ENCODE measurements around the gene STRN3.
"Not testable (repeated sequence)": the region's sequence is repeated elsewhere in the genome, so short reads cannot be mapped to it uniquely, and the experiment has no call there.

The STRN3 gene

DNA sequence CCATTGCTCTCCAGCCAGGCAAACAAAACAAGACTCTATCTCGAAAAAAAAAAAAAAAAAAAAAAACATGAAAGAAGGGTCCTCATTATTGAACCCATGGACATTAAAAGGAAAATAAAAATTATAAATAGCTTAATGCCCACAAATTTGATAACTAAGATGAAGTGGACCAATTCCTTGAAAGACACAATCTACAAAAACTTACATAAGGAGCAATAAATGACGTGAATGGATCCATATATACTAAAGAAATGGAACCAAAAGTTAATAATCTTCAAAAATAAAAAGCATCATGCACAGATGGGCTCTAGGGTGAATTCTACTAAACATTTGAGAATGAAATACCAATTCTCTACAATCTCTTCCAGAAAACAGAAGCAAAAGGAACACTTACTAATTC is 48.4 kb downstream of the STRN3 start:
- TF ChIP-seq, protein P1, sequence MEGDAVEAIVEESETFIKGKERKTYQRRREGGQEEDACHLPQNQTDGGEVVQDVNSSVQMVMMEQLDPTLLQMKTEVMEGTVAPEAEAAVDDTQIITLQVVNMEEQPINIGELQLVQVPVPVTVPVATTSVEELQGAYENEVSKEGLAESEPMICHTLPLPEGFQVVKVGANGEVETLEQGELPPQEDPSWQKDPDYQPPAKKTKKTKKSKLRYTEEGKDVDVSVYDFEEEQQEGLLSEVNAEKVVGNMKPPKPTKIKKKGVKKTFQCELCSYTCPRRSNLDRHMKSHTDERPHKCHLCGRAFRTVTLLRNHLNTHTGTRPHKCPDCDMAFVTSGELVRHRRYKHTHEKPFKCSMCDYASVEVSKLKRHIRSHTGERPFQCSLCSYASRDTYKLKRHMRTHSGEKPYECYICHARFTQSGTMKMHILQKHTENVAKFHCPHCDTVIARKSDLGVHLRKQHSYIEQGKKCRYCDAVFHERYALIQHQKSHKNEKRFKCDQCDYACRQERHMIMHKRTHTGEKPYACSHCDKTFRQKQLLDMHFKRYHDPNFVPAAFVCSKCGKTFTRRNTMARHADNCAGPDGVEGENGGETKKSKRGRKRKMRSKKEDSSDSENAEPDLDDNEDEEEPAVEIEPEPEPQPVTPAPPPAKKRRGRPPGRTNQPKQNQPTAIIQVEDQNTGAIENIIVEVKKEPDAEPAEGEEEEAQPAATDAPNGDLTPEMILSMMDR (IDR thresholded peaks at IDR 0.05; ENCODE audit: low read depth, low read length), result no peak
- no peak for DNase-seq (ENCODE audit: extremely low read depth, low read depth)

DNA sequence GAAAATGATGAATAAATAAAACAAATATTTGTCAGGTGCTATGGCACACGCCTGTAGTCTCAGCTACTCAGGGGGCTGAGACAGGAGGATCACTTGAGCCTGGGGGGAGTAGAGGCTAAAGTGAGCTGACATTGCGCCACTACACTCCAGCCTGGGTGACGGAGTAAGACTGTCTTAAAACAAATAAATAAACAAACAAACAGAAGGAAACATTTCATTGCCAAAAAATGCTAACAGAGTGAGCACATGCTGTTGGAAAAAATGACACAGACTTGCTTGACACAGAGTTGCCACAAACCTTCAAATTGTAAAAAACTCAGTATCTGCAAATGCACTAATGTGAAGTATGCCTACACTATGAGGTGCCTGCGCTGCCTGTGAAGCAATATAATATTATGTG is 51.6 kb downstream of the STRN3 start:
- DNase-seq (ENCODE audit: extremely low read depth, low read depth), result no peak
- TF ChIP-seq, protein P1 (IDR thresholded peaks at IDR 0.05; ENCODE audit: low read depth, low read length), result no peak

DNA sequence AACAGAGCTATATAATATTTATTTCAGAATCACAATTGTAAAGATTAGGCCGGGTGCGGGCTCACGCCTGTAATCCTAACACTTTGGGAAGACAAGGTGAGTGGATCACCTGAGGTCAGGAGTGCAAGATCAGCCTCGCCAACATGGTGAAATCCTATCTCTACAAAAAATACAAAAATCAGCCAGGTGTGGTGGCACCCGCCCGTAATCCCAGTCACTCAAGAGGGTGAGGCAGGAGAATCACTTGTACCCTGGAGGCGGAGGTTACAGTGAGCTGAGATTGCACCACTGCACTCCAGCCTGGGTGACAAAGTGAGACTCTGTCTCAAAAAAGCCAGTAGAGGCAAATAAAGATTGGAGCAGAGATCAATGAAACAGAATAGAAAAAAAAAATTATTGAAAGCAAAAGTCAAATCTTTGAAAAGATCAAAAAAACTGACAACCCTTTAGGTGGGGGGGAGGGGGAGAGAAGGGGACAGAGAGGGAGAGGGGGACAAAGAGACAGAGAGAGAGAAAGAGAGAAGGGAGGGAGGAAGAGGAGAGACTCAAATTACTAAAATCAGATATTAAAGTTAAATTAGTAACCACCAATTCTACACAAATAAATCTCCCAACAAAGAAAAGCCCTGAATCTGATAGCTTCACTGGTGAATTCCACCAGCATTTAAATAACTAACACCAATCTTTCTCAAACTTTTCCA is 53.1 kb downstream of the STRN3 start:
- DNase-seq (ENCODE audit: extremely low read depth, low read depth), result no peak
- TF ChIP-seq, protein P1 (IDR thresholded peaks at IDR 0.05; ENCODE audit: low read depth, low read length), result no peak

DNA sequence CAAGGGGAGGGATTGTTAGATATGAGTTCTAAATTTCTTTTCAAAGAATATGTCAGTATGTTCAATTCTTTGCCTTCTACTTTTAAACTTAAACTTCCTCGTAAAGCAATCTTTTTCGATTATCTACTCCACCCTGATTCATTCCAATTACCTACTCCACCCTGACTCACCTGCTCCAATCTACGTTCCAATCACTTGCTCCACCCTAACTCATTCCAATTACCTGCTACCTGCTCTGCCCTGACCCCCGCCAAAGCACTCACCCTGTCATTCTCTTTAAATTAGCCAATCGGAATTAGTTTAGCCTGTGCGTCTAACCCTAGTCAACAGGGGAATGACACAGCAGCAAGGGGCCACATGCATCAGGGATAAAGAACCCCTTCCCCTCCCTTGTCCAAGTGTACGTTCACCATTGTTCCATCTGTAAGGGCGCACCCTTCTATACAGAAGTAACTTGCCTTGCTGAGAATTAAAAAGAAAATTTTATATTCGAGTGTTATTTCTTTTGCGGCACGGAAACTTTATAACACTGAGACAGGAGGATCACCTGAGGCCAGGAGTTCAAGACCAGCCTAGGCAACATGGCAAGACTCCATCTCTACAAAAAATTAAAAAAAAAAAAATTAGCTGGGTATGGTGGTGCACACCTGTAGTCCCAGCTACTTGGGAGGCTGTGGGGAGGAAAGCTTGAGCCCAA is 54.0 kb downstream of the STRN3 start:
- DNase-seq (ENCODE audit: extremely low read depth, low read depth), result not testable (repeated sequence)

DNA sequence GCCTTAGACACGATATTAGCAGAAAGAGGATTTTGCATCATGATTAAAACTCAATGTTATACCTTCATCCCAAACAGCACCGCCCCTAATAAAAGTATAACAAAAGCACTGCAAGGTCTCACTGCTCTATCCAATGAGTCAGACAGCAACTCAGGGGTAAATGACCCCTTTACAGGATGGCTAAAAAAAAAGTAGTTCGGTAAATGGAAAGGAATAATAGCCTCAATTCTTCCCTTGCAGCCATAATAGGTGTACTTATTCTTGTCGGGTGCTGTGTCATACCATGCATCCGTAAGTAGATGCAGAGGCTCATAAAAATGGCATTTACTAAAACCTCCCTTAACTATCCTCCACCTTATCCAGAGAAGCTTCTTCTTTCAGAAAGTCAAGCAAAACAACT is 54.6 kb downstream of the STRN3 start:
- DNase-seq (ENCODE audit: extremely low read depth, low read depth), result no peak
- TF ChIP-seq, protein P1 (IDR thresholded peaks at IDR 0.05; ENCODE audit: low read depth, low read length), result no peak

DNA sequence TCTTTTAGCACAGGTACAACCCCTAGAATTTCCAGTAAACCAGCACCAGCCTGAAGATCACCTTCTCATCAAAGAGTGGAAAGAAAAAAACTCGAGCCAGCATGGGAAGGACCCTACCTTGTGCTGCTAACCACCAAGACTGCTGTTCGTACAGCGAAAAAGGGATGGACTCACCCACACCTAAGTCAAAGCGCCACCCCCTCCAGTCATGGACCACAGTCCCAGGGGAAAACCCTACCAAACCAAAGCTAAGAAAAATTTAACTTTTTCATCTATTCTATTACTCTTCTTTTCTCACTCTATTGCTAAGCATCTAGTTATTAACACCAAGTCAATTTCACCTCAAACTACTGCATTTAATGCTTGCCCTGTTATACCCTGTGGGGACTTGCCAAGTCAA is 56.4 kb downstream of the STRN3 start:
- not testable (repeated sequence) for DNase-seq (ENCODE audit: extremely low read depth, low read depth)

DNA sequence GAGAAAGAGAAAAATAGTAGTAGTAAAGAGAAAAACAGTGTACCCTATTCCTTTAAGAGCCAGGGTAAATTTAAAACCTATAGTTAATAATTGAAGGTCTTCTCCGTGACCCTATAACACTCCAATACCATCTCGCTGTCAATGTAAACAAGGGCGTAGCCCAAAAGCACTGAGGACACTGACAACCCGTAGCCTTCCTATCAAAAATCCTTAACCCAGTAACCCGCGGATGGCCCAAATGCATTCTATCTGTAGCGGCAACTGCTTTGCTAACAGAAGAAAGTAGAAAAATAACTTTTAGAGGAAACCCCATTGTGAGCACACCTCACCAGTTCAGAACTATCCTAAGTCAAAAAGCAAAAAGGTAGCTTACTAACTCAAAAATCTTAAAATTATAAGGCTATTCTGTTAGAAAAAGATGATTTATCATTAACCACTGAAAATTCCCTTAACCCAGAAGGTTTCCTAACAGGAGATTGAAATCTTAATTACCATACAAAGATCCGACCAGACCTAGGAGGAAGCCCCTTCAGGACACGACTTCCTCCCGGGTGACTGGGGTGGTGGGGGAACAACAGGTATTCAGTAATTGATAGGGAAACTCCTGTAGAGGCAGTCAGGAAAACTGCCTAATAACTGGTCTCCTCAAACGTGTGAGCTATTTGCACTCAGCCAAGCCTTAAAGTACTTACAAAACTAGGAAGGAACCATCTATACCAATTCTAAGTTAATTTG is 58.6 kb downstream of the STRN3 start:
- not testable (repeated sequence) for DNase-seq (ENCODE audit: extremely low read depth, low read depth)

DNA sequence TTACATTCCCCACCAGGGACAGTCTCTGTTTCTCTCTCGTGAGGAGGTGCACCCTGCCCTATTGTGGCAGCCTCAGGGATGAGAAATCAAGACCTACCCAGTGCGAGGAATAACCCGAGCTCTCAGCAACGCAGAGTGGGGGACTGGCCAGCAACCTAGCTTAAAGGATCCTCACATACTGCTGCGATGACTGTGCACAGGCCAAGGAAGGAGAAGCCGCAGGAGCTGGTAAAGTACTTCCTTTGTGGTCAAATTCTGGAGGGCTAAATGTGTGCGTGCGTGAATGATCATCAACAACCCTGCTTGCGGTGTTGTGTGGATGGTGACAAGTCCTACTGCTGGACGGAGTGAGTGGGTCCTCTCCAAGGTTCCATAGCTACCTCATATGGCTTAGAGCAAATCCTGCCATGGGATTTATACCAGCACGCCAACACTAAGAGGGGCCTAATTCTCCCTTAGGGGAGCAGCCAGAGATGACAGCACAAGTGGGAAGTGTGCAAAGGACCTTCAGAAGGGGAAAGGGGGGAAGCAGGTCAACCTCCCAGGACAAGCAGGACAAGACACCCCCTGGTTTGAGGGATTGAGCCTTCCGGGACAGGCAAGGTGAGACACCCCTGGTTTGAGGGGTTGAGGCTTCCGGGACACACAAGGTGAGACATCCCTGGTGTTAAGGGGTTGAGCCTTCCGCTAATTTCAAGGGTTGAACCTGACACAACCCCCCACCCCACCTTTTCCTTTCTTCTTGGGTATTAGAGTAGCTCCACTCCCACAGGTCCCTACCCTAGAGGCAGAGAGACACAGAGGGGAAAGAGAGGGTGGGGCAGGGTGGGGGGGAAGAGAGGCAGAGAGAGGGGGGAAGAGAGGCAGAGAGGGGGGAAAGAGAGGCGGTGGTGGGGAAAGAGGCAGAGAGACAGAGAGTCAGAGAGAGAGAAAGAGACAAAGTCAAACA is 59.5 kb downstream of the STRN3 start:
- TF ChIP-seq, protein P1 (IDR thresholded peaks at IDR 0.05; ENCODE audit: low read depth, low read length), result no peak
- DNase-seq (ENCODE audit: extremely low read depth, low read depth), result no peak

DNA sequence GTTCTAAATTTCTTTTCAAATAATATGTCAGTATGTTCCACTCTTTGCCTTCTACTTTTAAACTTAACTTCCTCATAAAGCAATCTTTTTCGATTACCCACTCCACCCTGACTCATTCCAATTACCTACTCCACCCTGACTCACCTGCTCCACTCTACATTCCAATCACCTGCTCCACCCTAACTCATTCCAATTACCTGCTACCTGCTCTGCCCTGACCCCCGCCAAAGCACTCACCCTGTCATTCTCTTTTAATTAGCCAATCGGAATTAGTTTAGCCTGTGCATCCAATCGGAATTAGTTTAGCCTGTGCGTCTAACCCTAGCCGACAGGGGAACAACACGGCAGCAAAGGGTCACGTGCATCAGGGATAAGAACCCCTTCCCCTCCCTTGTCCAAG is 60.3 kb downstream of the STRN3 start:
- not testable (repeated sequence) for DNase-seq (ENCODE audit: extremely low read depth, low read depth)

DNA sequence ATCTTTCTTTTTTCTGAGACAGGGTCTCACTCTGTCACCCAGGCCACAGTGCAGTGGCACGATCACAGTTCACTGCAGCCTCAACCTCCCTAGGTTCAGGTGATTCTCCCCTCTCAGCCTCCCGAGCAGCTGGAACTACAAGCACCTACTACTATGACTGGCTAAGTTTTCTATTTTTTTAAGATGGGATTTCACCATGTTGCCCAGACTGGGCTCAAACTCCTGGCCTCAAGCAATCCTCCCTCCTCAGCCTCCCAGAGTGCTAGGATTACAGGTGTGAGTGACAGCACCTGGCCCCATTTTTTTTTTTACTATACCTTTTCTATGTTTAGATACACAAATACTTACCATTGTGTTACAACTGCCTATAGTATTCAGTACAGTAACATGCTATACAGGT is 63.6 kb downstream of the STRN3 start:
- DNase-seq (ENCODE audit: extremely low read depth, low read depth), result not testable (repeated sequence)

Measured in AG09319 (cell line).